ENCODE results near the gene SPRR2E.
"Not testable (repeated sequence)": the region's sequence is repeated elsewhere in the genome, so short reads cannot be mapped to it uniquely, and the experiment has no call there.

Gene SPRR2E

GRCh38 chr1:153058826-153059784 is 35.2 kb downstream of the SPRR2E start:
- peak; percentile 90 for DNase-seq

DNA sequence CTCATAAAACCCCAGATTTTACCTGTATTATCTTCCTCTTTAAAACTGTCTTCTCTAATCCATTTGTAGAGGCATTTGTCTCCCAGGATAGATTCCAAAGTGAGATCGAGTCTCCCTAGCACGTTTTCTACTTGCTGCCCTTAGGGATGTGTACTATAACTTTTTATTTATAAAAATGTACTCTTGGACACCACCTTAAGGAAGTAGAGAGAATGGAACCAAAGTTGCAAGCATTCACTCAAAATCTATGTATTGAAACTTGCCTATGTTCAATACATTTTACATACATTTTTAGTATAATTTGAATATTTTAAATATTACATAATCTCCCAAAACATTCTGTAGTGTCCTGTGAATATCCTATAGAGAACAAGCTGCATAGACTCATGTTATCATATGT is 36.2 kb downstream of the SPRR2E start:
- DNase-seq, result peak; percentile 24

GRCh38 chr1:153057375-153057774 is 37.0 kb downstream of the SPRR2E start, which contains the start of gene SPRR2A:
SPRR2A (minus strand) TSS chr1:153057512; CDS start chr1:153056735, 777 bp downstream.
- DNase-seq, result no peak

- not testable (repeated sequence) for DNase-seq
Measured at GRCh38 chr1:153056111-153056510, 38.2 kb downstream of the SPRR2E start.

- no peak for DNase-seq
Measured at GRCh38 chr1:153049211-153049610, 45.1 kb downstream of the SPRR2E start.
